NCI-H2081 (cell line): ENCODE results near the gene RRP8.

Experiments used
- DNase-seq, 2 experiments: peaks; one replicate each; lab custom pipeline; 2025; lab: John Stamatoyannopoulos, UW

The RRP8 gene

GRCh38 chr11:6599881-6600390 is 3.5 kb downstream of the RRP8 start:
- no peak for DNase-seq

- no peak for DNase-seq
Observed at GRCh38 chr11:6599449-6599848, 4.0 kb downstream of the RRP8 start.

DNA sequence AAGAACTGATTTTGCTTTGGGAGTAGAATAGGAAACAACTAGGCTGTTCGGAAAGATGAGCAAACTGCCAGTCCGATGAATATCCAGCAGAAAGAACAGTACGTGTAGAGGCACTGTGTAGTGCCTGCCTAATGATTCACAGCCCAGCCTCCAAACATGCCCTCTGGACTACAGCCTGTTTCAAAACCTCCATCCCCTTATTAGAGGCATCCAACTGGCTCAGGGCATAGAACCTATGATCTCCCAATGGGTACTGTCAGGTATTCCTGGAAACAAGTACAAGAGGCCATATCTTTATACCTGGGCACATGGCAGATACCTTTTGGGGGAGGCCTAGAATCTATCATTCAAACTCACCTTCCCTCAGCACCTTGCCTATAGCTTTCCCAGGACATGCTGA is 4.9 kb downstream of the RRP8 start:
- DNase-seq = no peak

DNA sequence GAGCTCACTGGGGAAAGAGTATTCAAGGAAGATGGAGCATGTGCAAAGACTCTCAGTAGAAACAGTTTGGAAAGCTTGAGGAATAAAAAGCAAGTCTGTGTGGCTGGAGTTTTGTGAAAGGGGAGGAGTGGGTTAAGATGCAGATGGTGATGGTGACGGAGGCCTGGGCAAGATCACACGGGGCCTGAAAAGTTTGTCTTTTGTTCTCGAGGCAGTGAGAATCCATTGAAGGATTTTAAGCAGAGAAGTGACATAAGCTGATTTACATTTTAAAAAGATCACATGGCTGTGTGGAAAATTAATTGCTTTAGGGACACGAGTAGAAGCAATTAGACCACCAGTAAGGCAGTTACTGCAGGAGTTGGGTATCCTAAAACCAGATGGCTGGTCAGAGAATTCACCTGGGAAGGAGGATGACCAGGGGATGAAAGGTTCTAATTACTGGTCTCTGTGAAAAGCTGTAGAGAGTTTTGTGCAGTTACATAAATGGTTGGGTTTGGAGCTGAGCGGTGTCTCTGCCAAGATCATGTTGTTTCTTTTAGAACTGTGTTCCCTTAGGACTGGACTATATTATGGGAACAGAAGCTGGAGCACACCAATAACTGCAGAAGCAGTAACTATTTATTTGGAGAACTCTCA is 7.1 kb downstream of the RRP8 start:
- no peak for DNase-seq

DNA sequence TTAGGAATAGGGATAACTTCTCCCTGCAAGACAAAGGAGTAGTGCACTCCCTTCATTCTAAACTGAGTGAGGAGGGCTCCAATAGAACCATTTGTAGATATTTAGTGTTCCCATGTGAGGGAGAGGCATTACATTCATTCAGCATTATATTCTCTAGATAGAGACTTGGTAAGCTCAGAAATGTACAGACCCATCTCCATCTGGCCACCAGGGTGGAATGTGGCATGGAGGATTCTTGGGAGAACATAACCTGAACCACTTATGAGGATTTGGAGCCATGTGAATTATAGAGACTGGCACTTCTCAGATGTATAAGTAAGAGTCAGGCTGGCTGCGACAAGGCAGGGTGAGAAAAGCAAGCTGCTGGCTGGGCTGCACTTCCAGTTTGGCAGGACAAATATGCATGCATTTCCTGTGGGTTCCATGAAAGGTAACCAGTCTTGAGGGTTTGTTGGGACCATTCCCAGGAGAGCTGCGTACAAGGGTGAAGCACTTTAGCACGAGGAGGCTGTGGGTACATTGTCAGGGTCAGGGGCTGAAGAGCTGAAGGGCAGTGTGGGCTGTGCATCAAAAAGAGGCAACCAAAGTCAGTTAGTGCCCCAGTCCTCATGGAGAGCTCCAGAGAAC is 9.2 kb downstream of the RRP8 start:
- DNase-seq = no peak

- no peak for DNase-seq
Observed at GRCh38 chr11:6588018-6588417, 15.4 kb downstream of the RRP8 start.

DNA sequence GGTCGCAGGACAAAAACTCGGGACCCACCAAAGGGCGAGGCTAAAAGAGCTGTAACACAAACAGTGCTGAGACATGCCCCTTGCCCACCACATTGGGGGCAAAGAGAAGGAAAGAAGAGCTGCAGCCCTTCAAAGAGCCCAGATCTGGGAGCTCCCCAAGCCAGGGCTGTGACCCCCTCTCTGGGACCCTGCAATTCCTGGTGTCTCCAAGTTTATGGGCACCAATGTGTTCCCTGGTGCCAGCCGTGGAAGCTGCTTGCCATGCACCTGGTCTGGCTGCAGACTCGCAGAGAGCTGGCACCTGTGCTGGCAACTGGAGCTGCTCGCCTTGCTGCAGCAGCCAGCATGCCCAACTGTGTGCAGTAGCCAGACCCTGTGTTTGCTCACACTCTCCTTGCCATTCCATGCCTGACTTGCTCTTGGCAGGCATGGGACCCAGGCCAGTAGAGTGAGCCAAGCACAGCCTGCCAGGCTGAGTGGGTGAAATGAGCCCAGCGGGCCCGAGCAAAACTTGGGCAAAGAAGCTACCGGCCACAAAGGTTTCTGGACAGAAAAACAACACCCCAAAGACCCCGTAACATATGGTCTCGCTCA is 16.0 kb downstream of the RRP8 start:
- no peak for DNase-seq

- DNase-seq = no peak
Observed at GRCh38 chr11:6586434-6587359, 16.7 kb downstream of the RRP8 start.

GRCh38 chr11:6584528-6584927 is 18.9 kb downstream of the RRP8 start:
- DNase-seq = no peak

- DNase-seq = no peak
Observed at GRCh38 chr11:6583584-6583983, 19.8 kb downstream of the RRP8 start.

DNA sequence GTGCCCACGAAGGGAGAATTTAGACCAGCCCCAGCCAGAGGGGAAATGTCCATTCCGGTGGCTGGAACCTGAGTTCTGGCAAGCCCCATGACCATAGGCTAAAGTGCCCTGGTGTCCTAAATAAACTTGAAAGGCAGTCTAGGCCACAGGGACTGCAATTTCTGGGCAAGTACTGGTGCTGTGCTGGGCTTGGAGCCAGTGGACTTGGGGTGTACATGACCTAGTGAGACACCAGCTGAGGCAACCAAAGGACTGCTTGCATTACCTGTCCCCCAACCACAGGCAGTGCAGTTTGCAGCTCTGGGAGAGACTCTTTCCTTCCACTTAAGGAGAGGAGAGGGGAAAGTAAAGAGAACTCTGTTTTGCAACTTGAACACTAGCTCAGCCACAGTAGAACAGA is 23.7 kb downstream of the RRP8 start:
- DNase-seq = no peak

DNA sequence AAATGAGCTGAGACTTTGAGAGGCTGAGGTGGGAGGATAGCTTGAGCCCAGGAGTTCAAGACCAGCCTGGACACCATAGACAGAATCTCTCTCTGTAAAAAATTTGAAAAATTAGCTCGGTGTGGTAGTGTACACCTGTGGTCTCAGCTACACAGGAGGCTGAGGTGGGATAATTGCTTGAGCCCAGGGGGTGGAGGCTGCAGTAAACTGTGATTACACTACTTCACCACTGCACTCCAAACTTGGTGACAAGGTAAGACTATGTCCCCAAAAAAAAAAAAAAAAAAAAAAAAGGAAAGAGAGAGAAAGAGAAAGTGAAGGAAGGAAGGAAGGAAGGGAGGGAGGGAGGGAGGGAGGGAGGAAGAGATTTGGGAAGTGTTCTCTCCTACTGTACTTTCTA is 25.3 kb downstream of the RRP8 start:
- DNase-seq = no peak

DNA sequence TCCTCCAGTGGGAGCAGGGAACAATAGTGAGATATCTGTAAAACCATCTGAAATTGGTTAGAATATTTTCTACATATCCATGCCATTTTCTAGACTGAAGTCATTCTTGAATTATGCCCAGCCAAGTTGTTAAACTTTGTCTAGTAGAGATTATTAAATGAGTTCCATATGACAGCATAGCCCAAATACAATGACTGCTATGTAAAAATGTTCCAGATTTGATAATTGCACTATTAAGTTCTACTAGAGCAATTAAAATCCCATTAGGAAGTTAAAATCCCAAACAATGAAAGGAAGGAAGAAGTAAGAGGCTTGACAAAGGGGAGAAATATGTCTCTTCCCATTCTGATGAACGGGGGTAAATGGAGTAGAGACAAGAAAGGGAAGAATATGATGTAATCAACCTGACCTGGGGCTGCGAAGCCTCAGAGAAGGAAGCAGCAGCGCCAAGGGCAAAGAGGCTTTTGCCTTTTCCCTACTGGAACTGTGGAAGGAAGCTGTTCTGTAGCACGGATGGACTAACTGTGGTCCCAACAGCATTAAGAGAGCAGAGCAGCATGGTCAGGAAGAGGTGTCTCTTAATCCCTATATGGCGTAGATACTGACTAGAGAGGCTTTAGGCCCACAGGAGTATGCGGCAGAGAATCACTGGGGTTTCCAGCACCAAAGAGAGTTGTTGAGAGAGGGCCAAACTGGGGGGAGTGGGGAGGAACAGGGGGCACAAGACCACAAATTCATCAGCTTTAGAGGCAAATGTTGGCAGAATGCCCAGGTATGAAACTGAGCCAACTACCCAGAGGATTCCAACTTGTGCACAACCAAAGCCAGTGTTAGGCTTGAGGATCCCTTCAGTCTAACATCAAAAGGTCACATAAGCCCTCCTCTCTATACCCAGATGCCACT is 26.7 kb downstream of the RRP8 start:
- peak; percentile 11 to 62 for DNase-seq

DNA sequence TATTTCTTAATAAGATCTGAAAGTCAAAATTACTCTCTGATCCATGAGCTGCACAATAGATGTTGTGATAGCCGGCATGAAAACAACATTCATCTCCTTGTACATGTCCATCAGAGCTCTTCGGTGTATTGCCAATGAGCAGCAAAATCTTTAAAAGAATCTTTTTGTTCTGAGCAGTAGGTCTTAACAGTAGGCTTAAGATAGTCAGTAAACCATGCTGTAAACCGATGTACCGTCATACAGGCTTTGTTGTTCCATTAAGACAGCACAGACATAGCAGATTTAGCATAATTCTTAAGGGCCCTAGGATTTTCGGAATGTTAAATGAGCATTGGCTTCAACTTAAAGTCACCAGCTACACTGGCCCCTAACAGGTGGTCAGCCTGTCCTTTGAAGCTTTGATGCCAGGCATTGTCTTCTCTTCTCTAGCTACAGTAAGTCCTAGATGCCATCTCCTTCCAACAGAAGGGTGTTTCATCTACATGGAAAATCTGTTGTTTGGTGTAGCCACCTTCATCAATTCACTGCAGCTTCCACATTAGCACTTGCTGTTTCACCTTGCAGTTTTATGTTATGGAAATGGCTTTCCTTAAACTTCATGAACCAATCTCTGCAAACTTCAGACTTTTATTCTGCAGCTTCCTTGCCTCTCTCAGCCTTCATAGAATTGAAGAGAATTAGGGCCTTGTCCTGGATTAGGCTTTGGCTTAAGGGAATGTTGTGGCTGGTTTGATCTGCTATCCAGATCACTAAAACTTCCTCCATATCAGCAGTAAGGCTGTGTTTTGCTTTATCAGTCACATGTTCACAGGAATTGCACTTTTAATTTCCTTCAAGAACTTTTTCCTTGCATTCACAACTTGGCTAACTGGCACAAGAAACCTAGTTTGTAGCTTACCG is 28.4 kb downstream of the RRP8 start:
- DNase-seq = no peak

DNA sequence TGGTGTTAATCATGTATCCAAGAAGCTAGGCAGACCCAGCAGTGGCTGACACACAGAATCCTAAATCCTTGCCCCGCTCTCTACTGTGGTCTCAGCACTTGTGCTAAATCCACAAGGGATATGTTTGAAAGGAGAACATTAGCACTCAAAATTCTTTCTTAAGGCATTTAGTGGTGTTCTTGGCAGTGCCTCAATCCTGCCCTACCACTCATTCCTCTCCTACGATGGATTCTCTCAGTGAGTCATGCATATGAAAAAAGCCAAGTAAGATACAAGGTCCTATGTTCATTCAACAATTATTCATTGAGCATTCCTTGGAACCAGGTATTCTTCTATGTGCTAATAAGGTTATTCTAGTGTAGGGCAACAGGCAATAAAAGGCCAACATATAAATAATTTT is 31.2 kb downstream of the RRP8 start:
- no peak for DNase-seq

- no peak for DNase-seq
Observed at GRCh38 chr11:6571434-6572008, 31.9 kb downstream of the RRP8 start.

- DNase-seq = no peak
Observed at GRCh38 chr11:6570691-6571427, 32.6 kb downstream of the RRP8 start.

GRCh38 chr11:6569706-6570105 is 33.7 kb downstream of the RRP8 start:
- no peak for DNase-seq
